Activated naive CD4-positive, alpha-beta T cell treated with Interleukin-2 at 50 U/mL for 16 hours (primary cell): ENCODE measurements around the gene TBC1D16.
A peak's percentile ranks its signal among the peaks of the same experiment; 100 is the strongest.
"Not testable (repeated sequence)": the region's sequence is repeated elsewhere in the genome, so short reads cannot be mapped to it uniquely, and the experiment has no call there.

Experiments used
- DNase-seq: peaks from one replicate; pipeline ENCODE4 v3.0.0-alpha.2; 2020

The TBC1D16 gene

DNA sequence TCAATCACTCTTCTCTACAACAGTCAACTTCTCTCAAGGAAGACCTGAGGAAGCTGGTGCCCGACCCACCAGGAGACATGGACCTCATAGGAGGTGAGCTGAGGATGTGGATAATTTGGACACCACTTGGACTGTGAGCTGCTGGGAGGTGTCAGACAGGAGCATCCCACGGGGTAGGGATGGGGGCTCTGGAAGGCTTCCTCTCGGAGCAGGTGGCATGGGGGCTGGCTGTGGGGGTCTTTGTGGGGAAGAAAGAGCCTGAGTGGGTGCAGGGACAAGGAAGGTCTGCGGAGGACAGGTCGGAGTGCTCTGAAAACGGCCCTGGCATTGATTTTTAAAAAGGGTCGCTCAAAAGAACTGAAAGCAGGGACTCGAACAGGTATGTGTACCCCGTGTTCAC, 64.0 kb downstream of the TBC1D16 start:
- no peak for DNase-seq

DNA sequence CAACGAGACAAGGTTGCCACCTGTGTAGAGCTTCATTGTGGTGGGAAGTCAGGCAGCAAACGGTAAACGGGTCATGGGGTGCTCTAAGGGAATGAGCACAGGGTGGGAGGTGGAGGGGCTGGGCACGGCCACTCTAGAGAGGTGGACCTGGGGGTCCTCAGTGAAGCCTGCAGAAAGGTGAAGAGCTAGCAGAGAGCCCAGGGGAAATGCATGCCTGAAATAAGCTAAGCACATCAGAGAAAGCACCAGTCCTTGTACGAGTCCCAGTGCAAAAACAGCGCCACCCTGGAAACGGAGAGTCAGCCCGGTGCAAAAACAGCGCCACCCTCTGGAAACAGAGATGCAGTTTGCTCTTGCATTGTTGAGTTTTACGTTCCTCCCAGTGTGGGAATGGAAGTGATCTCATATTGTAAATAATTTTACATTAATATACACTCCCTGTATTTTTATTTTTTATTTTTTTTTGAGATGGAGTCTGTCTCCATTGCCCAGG, 65.0 kb downstream of the TBC1D16 start:
- DNase-seq: peak; percentile 37

DNA sequence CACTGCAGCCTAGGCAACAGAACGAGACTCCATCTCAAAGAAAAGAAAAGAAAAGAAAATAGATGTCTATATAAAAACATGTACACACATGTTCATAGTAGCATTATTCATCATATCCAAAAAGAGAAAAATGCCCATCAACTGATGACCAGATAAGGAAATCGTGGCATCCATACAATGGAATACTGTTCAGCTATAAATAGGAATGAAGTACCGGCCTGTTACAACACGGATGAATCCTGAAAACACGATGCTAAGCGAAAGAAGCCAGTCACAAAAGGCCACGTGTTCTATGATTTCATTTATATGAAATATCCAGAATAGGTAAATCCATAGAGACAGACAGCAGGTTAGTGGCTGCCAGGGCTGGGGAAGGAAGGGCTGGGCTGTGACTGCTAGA, 65.8 kb downstream of the TBC1D16 start:
- DNase-seq: no peak

DNA sequence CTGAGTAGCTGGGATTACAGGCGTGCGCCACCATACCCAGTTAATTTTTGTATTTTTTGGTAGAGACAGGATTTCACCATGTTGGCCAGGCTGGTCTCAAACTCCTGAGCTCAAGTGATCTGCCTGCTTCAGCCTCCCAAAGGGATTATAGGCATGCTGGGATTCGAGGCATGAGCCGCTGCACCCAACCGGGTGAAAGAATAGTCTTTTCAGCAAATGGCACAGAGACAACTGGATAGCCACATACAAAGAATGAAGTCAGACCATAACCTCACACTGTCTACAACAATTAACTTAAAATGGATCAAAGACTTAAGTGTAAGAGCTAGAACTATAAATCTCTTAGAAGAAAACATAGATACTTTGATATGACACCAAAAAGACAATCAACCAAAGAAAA, 67.6 kb downstream of the TBC1D16 start:
- no peak for DNase-seq

DNA sequence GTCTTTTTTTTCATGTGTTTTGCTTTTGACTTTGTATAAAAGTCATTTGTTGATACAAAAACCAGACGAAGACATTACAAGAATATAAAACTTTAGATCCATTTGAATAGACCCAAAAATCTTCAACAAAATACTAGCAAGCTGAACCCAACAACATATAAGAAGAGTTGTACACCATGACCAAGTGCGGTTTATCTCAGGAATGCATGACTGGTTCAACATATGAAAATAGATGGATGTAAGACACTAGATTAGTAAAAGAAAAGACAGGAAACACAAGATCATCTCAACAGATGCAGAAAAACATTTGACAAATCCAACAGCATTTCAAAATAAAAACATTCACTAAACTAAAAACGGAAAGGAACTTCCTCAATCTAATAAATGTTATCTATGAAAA, 69.0 kb downstream of the TBC1D16 start:
- DNase-seq: no peak

DNA sequence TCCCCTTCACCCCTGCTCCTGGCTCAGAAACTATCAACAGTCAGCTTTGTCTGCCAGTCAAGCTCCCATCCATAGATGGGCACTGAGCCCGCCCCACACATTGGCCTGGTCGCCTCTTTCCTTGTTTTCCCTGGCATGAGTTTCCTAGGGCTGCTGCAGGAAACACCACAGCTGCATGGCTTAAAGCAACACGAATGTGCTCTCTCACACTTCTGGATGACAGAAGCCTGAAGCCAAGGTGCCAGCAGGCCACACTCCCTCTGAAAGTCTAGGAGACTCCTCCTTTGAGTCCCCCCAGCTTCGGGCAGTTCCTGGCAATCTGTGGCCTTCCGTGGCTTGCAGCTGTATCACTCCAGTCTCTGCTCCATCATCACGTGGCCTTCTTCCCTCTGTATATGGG, 69.9 kb downstream of the TBC1D16 start:
- DNase-seq: no peak

DNA sequence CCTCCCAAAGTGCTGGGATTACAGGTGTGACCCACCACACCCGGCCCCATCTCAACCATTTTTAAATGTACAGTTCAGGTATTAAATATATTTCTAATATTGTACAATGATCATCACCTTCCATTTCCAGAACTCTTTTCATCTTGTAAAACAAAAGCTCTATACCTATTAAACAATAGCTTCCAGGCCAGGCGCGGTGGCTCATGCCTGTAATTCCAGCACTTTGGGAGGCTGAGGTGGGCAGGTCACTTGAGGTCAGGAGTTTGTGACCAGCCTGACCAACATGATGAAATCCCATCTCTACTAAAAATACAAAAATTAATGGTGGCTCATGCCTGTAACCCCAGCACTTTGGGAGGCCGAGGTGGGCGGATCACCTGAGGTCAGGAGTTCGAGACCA, 73.2 kb downstream of the TBC1D16 start:
- DNase-seq: not testable (repeated sequence)

DNA sequence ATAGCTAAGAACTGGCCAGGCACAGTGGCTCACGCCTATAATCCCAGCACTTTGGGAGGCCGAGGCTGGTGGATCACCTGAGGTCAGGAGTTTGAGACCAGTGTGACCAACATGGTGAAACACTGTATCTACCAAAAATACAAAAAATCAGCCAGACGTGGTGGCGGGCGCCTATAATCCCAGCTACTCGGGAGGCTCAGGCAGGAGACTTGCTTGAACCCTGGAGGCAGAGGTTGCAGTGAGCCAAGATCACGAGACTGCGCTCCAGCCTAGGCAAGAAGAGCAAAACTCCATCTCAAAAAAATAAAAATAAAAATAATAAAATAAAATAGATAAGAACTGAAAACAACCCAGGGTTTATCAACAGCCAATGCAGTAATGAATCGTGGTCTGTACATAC, 74.1 kb downstream of the TBC1D16 start:
- DNase-seq: not testable (repeated sequence)

DNA sequence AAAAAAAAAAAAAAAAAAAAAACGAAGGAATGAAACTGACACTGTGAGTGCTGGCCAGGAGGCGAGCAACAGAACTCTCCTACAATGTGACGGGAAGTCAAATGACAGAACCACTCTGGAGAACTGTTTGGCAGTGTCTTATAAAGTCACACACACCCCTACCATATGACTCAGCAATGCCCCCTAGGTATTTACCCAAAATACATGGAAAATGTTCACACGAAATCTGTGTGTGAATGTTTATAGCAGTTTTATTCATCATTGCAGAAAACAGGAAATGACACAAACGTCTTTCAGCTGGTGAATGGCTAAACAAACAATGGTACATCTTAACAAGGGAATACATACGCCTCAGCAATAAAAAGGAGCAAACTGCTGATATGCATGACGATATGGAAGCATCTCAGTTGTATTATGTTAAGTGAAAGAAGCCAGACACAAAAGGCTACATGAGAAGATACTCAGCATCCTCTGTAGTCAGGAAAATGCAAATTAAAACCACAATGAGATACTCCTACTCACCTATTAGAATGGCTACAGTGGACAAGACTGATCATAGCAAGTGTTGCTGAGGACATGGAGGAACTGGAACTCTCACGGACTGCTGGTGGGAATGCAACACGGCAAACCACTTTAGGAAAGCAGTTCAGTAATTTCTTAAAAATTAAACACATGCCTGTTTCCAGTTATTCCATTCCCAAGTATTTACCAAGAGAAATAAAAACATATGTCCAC, 74.7 kb downstream of the TBC1D16 start:
- DNase-seq: no peak

DNA sequence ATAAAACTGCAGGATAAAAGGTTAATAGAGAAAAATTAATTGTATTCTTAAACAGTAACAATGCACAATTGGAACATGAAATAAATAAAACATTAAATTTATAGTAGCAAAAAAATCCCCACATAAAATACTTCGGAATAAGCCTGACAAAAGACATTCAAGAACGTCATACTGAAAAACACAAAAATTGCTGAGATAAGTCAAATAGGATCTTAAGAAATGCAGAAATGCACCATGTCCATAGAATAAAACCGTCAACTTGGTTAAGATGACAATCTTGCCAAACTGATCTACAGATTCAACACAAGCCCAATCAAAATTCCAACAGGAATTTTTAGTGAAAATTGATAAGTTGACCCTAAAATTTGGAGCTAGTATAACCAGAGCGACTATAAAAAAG, 76.6 kb downstream of the TBC1D16 start:
- DNase-seq: no peak

DNA sequence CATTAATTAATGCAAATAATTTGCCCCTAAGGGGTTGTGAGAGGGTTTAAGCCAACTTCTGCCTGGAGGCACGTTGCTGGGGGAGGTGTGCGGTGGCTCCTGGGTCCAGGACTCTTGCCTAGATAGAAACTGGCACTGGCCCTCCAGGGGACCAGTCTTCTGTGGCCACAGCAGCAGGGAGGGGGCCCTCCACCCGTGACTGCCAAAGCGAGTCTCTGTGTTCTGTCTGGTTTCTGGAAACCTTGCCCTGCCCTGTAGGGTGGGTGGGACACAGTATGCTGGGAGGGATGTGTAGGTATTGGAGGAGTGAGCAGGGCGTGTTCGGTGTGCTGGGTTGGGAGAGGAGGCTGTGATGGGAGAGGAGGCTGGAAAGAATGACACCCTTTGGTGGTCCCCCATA, 78.8 kb downstream of the TBC1D16 start:
- no peak for DNase-seq

DNA sequence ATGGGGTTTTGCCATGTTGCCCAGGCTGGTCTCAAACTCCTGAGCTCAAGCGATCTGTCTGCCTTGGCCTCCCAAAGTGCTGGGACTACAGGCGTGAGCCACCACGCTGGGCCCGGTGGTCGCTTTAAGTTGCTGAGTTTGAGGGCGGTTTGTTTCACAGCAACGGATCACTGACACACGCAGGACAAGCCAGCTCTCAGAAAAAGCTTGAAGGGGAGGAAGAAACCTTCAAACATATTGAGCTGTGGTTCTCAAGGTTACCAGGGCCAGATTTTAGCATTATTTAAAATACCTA, 79.3 kb downstream of the TBC1D16 start:
- DNase-seq: not testable (repeated sequence)

DNA sequence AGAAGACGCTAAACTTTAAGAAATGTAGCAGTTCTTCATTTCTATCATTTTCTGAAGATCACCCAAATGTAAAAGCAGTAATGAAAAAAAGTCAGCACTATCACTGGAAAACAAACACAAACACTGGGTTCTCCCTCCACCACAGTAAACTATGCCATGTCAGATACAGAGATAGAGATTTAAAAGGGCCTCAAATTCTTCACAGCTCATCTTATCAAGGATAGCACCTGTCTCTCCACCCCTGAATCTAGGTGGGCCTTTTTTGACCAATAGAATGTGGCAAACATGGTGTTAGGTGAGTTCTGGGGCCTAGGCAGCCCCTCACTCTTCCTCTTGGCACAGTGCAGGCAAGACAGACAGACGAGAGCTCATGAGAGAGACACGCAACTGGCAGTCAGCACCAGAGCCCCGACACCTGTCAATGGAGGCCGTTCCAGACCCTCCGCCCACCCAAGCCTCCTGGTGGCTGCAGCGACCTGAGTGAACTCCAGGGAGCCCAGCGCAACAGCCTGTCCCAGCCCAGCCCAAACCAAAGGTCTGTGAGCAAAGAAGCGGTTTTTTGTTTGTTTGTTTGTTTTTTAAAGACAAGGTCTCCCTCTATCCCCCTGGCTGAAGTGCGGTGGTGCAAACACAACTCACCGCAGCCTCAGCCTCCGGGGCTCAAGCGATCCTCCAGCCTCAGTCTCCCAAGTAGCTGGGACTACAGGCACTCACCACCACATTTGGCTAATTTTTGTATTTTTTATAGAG, 79.8 kb downstream of the TBC1D16 start:
- DNase-seq: no peak

DNA sequence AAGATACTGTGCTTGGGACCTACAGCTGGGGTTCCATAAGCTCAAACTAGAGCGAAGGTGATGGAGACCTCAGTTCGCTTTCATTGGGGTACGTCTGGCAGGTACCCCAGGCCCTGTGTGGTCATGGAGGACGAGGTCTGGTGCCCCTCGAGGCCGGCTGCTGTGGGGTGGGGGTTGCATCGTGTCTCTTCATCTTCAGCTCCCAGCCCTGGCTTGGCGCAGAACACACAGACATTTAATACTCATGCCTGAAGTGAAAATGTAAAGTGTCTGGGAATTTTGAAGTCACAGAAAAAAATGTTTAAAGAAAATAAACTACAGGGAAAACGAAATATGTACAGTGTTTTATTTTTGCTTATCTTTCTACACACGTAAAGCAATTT, 80.5 kb downstream of the TBC1D16 start:
- DNase-seq: no peak

DNA sequence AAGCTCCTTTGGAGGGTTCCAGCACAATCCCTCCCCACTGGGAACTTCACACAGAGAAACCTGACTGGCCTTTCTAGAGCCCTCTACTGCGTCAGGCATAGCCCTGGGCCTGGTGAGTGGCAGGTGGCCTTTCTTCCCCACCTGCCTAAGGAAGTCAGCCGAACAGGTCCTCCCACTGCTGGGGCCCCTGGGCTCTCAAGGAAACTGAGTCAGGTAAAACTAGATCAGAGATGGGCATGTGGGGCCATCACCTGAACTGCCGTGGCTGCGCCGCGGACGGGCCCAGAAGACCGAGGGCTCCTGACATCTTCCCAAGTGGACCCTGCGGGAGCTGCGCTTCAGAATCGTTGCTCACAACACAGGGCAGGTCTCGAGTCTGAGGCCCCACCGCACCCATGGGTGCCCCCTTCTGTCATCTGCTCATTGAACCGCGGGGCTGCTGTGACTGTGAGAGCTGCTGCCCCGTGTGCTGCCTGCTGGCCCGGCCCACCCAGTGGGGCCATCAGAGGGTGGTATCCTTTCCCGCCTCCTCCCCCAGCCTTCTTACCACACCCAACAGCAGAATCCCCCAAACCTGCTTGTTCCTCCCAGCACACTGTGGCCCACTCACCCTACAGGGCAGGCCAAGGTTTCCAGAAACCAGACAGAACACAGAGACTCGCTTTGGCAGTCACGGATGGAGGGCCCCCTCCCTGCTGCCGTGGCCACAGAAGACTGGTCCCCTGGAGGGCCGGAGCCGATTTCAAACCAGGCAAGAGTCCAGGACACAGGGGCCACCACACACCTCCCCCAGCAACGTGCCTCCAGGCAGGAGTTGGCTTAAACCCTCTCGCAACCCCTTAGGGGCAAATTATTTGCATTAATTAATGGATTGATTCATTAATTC, 81.1 kb downstream of the TBC1D16 start:
- DNase-seq: no peak

DNA sequence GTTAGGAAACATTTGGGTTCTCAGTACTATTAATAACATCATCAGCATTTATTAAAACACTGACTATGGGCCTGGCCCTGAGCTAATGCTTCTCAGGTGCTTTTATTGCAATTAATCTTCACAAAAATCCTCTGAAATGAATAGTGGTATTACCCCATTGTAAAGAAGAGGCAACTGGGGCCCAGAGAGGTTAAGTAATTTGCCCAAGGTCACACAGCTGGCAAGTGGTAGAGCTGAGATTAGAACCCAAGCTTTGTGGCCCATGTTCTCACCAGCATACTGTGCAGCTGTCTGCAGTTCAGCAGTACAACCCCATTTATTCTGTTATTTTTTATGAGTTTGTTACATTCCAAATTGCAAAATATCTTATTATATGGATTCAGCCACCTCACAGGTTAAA, 82.3 kb downstream of the TBC1D16 start:
- DNase-seq: no peak

DNA sequence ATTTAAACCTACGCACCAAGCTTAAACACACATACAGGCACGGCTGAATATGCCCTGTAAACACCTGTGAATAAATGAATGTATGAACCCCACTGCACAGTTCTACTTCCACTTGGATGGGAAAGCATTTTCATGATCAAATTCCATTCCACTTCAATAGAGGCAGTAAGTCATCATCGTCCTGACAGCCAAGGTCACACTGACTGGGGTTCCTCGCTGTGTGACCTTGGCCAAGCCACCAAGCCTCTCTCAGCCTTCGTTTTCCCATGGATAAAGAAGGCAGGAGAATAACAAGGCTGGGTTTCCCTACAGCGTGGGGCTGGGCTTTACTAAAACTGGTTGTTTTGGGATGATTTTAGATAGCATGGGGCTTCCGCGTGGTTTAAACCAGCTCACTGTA, 82.8 kb downstream of the TBC1D16 start:
- no peak for DNase-seq

DNA sequence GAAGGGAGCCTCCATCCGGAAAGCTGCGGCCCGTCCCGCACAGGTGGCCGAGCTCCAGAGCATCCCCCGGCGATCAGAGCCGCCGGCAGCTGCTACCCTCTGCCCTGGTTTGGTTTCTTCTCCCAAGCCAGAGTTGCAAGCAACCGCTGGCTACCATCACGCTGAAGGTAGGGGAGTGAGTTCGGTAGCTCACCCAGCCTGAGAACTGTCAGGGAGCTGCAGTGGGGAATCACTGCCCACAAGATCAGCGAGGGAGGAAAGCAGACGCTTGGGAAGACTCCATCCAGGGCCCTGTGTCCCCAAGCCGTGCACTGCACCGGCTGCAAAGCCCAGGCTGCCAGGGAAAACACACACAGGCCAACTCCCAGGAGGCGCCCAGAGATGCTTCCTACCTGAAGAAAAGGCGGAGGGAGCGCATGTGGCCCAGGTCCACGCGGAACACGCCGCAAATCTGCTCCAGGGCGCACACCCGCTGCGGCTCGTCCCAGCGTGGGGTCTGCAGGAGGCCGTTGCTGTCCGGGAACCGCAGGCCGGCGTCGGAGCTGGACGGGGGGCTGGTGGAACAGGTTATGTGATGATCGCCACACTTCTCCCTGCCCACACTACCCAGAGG, 83.3 kb downstream of the TBC1D16 start:
- DNase-seq: no peak

DNA sequence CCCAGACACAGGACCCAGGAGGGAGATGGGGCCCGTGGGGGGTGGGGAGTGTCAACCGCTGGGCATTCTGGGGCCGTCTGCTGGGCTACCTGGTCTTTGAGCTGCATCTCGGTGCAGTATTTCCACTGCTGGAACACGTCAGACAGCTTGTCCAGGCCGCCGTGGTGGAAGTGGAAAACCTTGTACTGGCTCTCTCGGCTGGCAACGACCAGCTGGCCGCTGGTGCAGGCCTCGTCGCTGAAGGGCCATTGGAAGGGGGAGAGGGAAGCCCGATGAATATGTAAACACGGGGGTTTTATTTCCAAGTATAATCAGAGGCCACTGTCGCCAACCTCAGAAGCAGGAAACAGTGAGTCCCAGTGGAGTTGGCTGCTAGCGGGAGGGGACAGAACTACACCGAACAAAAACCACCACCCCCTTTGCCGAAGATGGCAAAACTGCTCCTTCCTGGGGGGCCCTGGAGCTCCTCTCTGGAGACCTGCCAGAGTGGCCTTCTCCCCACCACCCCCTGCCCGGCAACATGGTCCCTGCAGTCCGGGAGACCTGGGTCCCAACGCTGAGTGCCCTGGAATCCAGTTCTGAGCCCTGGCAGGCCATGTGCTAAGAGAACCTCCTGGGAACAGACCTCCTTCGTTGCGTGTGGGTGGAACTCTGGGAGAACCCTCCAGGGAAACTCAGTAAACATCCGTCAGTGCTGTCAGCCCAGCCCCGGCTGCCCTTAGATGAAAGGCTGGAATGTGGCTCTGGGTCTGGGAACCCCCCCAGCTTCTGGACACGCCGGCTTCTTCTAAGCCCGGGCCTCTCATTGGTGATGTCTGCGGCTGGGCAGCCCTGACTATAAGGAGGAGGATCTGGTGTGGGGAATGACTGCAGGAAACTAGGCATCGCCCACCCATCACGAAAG, 84.1 kb downstream of the TBC1D16 start:
- DNase-seq: no peak

DNA sequence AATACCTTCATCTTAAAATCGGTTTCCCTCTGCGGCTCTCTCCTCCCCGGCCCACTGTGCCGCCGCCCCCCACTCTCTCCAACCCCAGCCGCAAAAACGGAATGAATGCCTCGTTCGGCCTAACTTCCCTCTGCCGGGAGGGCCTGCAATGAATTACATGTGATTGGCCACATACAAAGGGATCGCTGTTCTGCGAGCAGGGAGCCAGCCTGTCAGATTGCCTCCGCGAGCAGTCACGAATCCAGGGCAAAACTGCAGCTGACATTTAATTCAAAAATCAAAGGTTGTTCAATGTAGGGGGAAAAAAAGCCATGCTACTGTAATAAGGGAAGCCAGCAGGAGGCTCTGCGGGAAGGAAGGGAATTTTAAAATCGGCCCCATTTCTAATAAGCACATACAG, 84.9 kb downstream of the TBC1D16 start:
- no peak for DNase-seq

DNA sequence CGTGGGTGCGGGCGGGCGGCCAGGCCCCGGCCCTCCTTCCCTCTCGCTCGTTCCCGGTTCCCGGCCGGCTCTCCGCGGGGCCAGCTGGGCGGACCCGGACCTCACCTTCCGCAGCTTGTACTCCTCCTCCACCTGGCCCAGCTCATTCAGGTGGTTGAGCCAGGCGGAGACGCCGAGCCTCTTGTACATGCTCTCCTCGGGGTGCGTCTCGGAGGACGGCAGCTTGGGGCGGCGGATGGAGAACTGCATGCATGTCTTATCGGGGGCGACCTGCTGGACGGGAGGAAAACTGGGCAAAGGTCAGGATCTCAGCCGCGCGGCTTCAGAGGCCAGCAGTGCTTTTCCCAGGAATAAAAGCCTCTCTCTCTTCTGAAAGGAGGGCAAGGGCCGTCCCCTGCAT, 85.4 kb downstream of the TBC1D16 start:
- DNase-seq: no peak

DNA sequence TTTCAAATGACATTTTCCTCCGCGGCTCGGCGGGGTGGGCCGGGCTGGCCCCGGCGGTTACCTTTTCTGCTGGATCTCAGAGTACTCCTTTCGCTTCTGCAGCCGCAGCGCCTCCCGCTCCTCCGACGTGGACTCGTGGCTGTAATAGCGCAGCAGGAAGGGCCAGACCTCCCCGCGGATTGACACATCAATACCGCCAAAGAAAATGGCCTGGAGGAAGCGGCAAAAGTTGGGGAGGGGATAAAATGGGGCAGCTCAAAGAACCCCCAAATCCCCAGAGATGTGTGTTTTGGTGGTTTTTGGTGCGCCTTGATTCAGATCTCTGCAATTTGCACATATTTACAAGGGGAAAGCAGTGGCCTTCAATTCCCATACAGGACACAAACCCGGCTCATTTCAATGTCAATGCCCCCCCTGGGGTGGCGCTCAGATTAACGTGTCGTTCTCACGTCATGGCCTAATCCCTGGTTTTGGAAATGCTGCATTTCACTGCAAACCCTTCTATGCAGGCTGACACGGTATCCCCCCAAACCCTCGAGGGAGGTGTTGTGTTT, 85.9 kb downstream of the TBC1D16 start:
- no peak for DNase-seq
